GM18517 (cell line): ENCODE measurements around the gene NAGPA.

Experiments used
- ATAC-seq: cut with Tn5 transposase; IDR thresholded peaks from one replicate; pipeline ENCODE4 v1.9.1; 2021; ENCODE audit warnings: mild to moderate bottlenecking, moderate library complexity; ENCODE audit not compliant: unreplicated experiment

NAGPA gene

DNA sequence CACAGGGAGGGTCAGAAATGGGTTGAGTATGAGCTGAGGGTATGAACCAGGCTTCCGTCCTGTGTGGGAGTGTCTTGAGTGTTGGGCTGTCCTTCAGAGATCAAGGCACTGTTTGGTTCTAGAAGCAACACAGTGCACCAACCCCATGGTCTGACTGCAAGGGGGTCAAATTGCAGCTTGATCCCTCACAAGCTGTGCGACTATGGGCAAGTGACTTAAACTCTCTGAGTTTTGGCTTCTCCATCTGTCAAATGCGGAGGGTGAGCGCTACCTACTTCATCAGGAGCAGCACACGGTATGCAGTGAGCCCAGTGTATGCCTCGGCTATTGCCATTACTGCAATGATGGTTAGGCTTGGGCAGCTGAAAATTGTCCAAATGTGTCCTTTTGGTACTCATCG is 54.6 kb downstream of the NAGPA start:
- no peak for ATAC-seq

DNA sequence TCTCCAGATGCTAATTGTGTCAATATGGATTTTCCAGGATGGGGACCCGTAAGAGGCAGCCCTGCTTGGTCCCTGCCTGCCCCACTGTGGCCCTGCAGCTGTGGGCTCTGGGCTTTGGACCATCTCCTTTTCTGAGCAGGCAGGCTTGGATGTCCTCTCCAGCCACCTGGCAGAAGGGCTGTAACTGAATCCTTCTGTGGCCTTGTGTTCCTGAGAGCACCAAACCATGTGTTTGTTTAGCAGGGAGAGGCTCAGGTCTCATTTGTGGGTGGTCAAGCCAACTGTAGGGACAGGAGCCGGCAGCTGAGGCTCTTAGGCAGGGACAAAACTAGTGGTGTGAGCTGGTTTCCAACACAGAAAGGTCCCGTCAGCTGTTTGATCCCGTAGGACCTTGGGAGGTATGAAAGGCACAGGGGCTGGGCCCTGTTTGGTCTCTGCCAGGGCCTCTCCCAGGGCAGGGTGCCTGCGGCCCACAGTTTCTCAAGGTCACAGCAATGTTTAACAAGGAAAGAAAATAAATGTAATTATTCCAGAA is 57.1 kb downstream of the NAGPA start:
- ATAC-seq = no peak

DNA sequence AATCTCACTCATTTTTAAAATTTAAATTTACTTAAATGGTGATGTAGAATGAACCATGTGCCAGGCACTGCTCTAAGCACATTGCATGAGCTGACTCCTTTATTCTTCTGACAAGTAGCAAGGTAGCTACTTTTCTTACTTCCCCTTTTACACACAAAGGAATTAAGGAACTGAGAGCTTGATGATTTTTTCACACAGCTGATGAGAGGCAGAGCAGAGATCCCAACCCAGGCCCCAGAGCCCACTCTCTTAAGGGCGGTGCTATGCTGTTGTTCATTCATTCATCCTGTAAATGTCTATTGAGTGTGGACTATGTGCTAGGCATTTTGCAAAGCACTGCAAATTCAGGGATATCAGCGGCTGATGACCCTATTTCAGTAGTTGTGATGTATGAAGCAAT is 57.7 kb downstream of the NAGPA start:
- ATAC-seq = peak; percentile 89
